Thymus (tissue), 11 donors: ENCODE data around the gene FBH1. TPM values are rescaled to one million over a fixed set of nuclear protein-coding genes. Genes with fewer than 3 reads are reported as not detected.

Experiments
- DNase-seq, 9 donors: peaks; one replicate each; pipeline ENCODE4 v3.0.0-alpha.2; 2013; ENCODE audit warnings: low spot score in 9 of 9, low read depth in 6 of 9, missing footprints in 1 of 9
- H3K27ac ChIP-seq, 2 donors: one replicate each; pipeline ENCODE4 v1.5.1; 2013; ENCODE audit warnings: control low read depth in 1 of 2, low read depth in 1 of 2, low read length in 1 of 2, mild to moderate bottlenecking in 1 of 2, moderate library complexity in 1 of 2
- H3K27me3 ChIP-seq, 2 donors: one replicate each; pipeline ENCODE4 v1.5.1; 2013; ENCODE audit warnings: low read length in 1 of 2; ENCODE audit not compliant: control insufficient read depth in 2 of 2, insufficient read depth in 1 of 2
- H3K36me3 ChIP-seq, 2 donors: one replicate each; pipeline ENCODE4 v1.5.1; 2013; ENCODE audit warnings: low read length in 1 of 2, mild to moderate bottlenecking in 1 of 2, moderate library complexity in 1 of 2; ENCODE audit not compliant: control insufficient read depth in 2 of 2, insufficient read depth in 2 of 2
- H3K4me1 ChIP-seq, 2 donors: one replicate each; pipeline ENCODE4 v1.5.1; 2013; ENCODE audit warnings: low read length in 2 of 2; ENCODE audit not compliant: control insufficient read depth in 2 of 2, insufficient read depth in 2 of 2
- H3K4me3 ChIP-seq, 2 donors: one replicate each; pipeline ENCODE4 v1.5.1; 2013; ENCODE audit warnings: low read length in 2 of 2, control low read depth in 1 of 2, mild to moderate bottlenecking in 1 of 2
- H3K9me3 ChIP-seq, 2 donors: one replicate each; pipeline ENCODE4 v1.5.1; 2013; ENCODE audit warnings: low read length in 1 of 2, mild to moderate bottlenecking in 1 of 2; ENCODE audit not compliant: control insufficient read depth in 2 of 2, insufficient read depth in 1 of 2
- WGBS: extraction: QIAGEN DNeasy Blood & Tissue Kit; methylation state at CpG from one replicate; pipeline ENCODE4 v1.1.7; 2013; 5-methylcytosine and 5-hydroxymethylcytosine counted together
- polyA plus RNA-seq: library from polyadenylated mRNA; stranded (reverse); fragments of 200-250 nt; gene quantifications from one replicate; pipeline ENCODE4 v1.2.3, GENCODE V29; 2013
- total RNA-seq: library from RNA; stranded (reverse); fragments of 120-200 nt; gene quantifications from one replicate; pipeline ENCODE4 v1.2.4, GENCODE V29; 2013
- donor health status: healthy.

The FBH1 gene
- total and polyA plus RNA-seq, 2 donors = 52.8 to 97.8 TPM

- Histone ChIP-seq H3K36me3 (peaks cover 51 to 65% of the 10 kb centered on the region in 2 donors), H3K27ac (no peak overlapping the region), H3K4me1 (no peaks in the 10 kb centered on the region), H3K4me3 (no peak overlapping the region), H3K27me3 (no peaks in the 10 kb centered on the region), H3K9me3 (no peaks in the 10 kb centered on the region)
- no peak for DNase-seq
- 98% methylated on average over 18 of the region's 18 CpGs for WGBS
Measured at GRCh38 chr10:5937016-5937415, 47.0 kb downstream of the FBH1 start.

- 97% methylated on average over 12 of the region's 12 CpGs for WGBS
- no peaks in the 10 kb centered on the region for H3K4me1 ChIP-seq
- no peak overlapping the region for H3K4me3 ChIP-seq
- H3K27ac ChIP-seq = no peak overlapping the region
- H3K9me3 ChIP-seq = no peaks in the 10 kb centered on the region
- peaks cover 41 to 55% of the 10 kb centered on the region in 2 donors for H3K36me3 ChIP-seq
- DNase-seq = no peak
- no peaks in the 10 kb centered on the region for H3K27me3 ChIP-seq
Measured at GRCh38 chr10:5938291-5938690, 48.2 kb downstream of the FBH1 start.

- Histone ChIP-seq H3K27ac (no peak overlapping the region), H3K4me1 (peaks cover 0 to 11% of the 10 kb centered on the region in 2 donors), H3K4me3 (no peak overlapping the region), H3K9me3 (no peaks in the 10 kb centered on the region), H3K27me3 (no peaks in the 10 kb centered on the region), H3K36me3 (peaks cover 29 to 31% of the 10 kb centered on the region in 2 donors)
- 95% methylated on average over 6 of the region's 6 CpGs for WGBS
- DNase-seq = no peak
Measured at GRCh38 chr10:5940807-5941218, 50.8 kb downstream of the FBH1 start.

GRCh38 chr10:5941579-5941978 lies 51.5 kb downstream of the FBH1 start:
- Histone ChIP-seq H3K27ac (no peak overlapping the region), H3K36me3 (peaks cover 21 to 25% of the 10 kb centered on the region in 2 donors), H3K27me3 (no peaks in the 10 kb centered on the region), H3K4me1 (peaks cover 0 to 13% of the 10 kb centered on the region in 2 donors), H3K9me3 (no peaks in the 10 kb centered on the region), H3K4me3 (no peak overlapping the region)
- DNase-seq = no peak
- WGBS = 88% methylated on average over 7 of the region's 7 CpGs

- no peak for DNase-seq
- Histone ChIP-seq H3K27me3 (no peaks in the 10 kb centered on the region), H3K4me1 (peaks cover 0 to 13% of the 10 kb centered on the region in 2 donors), H3K4me3 (no peak overlapping the region), H3K36me3 (peaks cover 17 to 21% of the 10 kb centered on the region in 2 donors), H3K9me3 (no peaks in the 10 kb centered on the region), H3K27ac (no peak overlapping the region)
- WGBS = 94% methylated on average over 13 of the region's 13 CpGs
Measured at GRCh38 chr10:5942001-5942400, 52.0 kb downstream of the FBH1 start.

GRCh38 chr10:5942474-5942873 lies 52.4 kb downstream of the FBH1 start:
- Histone ChIP-seq H3K27me3 (no peaks in the 10 kb centered on the region), H3K4me3 (no peak overlapping the region), H3K27ac (peak overlapping the region in 1 of 2 donors; percentile 61), H3K36me3 (peaks cover 12 to 16% of the 10 kb centered on the region in 2 donors), H3K4me1 (peaks cover 0 to 13% of the 10 kb centered on the region in 2 donors), H3K9me3 (no peaks in the 10 kb centered on the region)
- DNase-seq = no peak
- 74% methylated on average over 16 of the region's 16 CpGs for WGBS

GRCh38 chr10:5943536-5943935 lies 53.5 kb downstream of the FBH1 start:
- 96% methylated on average over 15 of the region's 15 CpGs for WGBS
- Histone ChIP-seq H3K27me3 (no peaks in the 10 kb centered on the region), H3K36me3 (peaks cover 1 to 5% of the 10 kb centered on the region in 2 donors), H3K4me3 (no peak overlapping the region), H3K4me1 (peaks cover 0 to 13% of the 10 kb centered on the region in 2 donors), H3K27ac (no peak overlapping the region), H3K9me3 (no peaks in the 10 kb centered on the region)
- DNase-seq = no peak

GRCh38 chr10:5944389-5945189 lies 54.5 kb downstream of the FBH1 start:
- peak in 2 of 9 donors; percentile 9 to 15 for DNase-seq
- Histone ChIP-seq H3K27me3 (no peaks in the 10 kb centered on the region), H3K27ac (peak overlapping the region; percentile 36 to 52), H3K4me3 (no peak overlapping the region), H3K9me3 (no peaks in the 10 kb centered on the region), H3K4me1 (peaks cover 0 to 13% of the 10 kb centered on the region in 2 donors), H3K36me3 (no peaks in the 10 kb centered on the region)
- WGBS = 92% methylated on average over 7 of the region's 7 CpGs

GRCh38 chr10:5945190-5945509 lies 55.1 kb downstream of the FBH1 start:
- H3K9me3 ChIP-seq = no peaks in the 10 kb centered on the region
- peaks cover 0 to 13% of the 10 kb centered on the region in 2 donors for H3K4me1 ChIP-seq
- DNase-seq = no peak
- peak overlapping the region in 1 of 2 donors; percentile 52 for H3K27ac ChIP-seq
- WGBS = 93% methylated on average over 9 of the region's 9 CpGs
- no peaks in the 10 kb centered on the region for H3K36me3 ChIP-seq
- no peak overlapping the region for H3K4me3 ChIP-seq
- no peaks in the 10 kb centered on the region for H3K27me3 ChIP-seq
